GM13977 (cell line): ENCODE results near the gene DPYSL4.

ENCODE experiments used
- DNase-seq: peaks from one replicate; pipeline ENCODE4 v3.0.0; 2012; ENCODE audit warnings: low spot score
- in situ Hi-C: fragments of 300-500 bp; cut with MboI; formaldehyde crosslinking; loops from one replicate; pipeline ENCODE4 v1.12.0; 2022; ENCODE audit warnings: low sequenced_read_pairs, low pct_unique_long_range_greater_than_20kb, mixed read lengths, inconsistent platforms; ENCODE audit not compliant: unreplicated experiment
- TF ChIP-seq, protein P1 (sequence below): IDR thresholded peaks from 2 replicates; pipeline ENCODE4 v1.5.1; 2012; ENCODE audit warnings: mild to moderate bottlenecking, control low read depth; ENCODE audit not compliant: insufficient read depth; ENCODE audit errors: extremely low read depth, missing control alignments

DPYSL4 gene

GRCh38 chr10:132178046-132178445, 8.7 kb upstream of the DPYSL4 start:
- in situ Hi-C loops, result no loop called here
- DNase-seq, result no peak
- TF ChIP-seq, protein P1, sequence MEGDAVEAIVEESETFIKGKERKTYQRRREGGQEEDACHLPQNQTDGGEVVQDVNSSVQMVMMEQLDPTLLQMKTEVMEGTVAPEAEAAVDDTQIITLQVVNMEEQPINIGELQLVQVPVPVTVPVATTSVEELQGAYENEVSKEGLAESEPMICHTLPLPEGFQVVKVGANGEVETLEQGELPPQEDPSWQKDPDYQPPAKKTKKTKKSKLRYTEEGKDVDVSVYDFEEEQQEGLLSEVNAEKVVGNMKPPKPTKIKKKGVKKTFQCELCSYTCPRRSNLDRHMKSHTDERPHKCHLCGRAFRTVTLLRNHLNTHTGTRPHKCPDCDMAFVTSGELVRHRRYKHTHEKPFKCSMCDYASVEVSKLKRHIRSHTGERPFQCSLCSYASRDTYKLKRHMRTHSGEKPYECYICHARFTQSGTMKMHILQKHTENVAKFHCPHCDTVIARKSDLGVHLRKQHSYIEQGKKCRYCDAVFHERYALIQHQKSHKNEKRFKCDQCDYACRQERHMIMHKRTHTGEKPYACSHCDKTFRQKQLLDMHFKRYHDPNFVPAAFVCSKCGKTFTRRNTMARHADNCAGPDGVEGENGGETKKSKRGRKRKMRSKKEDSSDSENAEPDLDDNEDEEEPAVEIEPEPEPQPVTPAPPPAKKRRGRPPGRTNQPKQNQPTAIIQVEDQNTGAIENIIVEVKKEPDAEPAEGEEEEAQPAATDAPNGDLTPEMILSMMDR, result no peak

DNA sequence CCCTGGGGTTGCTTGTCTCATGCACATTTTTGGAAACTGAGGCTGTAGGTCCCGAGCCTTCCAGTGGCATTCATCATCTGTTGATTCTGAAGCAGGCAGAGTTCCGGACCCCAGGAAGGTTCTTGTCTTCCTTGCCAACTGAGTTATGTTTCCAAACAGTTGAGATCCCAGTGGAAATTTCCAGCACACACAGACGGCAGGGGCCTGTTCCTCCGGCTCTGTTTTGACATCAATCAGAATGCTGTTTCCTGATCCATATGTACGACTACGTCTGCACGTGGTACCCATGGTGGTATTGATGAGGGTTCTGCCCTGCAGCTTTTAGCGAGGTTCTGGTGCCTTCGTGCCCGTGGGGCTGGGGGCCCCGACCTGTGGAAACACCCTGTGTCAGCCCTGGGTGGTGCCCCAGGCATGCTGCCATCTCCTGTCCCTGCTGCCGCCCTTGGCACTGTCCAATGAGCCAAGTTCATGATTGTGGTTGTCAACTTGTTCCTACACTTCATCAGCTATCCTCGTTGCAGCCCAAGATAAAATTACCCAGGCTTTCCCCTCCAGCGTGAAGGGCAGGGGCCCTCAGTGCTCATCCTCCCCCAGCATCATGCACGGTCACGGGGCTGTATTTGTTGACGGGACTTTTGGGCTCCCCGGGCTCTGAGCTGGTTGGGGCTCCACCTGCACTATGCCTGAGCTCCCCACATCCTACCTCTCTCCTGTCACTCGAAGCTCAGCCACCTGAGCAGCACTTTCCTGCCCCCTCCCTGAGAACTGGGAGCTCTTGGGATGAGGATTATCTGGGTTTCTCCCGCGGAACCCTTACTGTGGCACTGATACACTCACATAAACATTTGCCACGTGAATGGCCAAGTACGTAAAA, 7.8 kb upstream of the DPYSL4 start:
- no peak for DNase-seq
- in situ Hi-C loops, result no loop called here
- TF ChIP-seq, protein P1, result no peak

DNA sequence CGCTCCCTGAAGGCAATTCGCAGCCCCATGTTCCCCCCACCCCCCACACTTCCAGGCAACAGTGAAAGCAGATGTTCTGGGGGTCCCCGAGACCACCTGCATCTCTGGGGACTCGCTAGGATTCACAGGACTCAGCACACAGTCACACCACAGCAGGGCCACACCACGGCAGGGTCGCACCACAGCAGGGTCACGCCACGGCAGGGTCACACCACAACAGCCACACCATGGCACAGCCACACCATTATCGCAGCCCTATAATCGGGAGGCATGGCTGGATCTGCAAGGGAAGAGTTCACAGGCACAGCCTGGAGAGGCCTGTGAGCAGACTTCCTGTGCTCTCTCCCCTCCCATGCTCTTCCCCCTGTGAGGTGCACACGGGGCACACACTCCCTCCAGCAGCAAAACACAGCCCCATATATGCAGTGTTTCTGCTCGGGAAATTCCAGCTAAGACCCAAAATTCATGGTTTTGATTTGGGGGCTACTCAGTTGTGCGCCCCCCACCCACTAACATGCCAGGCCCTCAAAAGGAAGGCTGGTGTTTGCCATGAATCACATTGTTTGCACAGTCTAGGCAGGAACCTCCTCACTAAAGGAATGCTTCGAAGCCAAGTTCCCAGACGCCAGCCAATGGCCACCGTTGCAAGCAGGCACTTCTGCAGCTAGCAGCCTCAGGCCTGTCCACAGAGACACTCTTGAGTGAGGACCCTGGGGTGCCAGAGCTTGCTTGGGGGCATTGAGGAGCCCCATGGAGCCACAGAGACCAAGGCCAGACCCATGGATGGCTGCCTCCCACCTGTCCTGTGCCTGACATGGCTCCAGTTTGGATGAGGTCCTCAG, 7.0 kb upstream of the DPYSL4 start:
- no peak for DNase-seq
- in situ Hi-C loops, result no loop called here

GRCh38 chr10:132180736-132181135, 6.0 kb upstream of the DPYSL4 start:
- in situ Hi-C loops, result no loop called here
- no peak for DNase-seq
- TF ChIP-seq, protein P1, result no peak

More for the DNA sequence above, 7.0 kb upstream of the DPYSL4 start:
- TF ChIP-seq, protein P1, result no peak

DNA sequence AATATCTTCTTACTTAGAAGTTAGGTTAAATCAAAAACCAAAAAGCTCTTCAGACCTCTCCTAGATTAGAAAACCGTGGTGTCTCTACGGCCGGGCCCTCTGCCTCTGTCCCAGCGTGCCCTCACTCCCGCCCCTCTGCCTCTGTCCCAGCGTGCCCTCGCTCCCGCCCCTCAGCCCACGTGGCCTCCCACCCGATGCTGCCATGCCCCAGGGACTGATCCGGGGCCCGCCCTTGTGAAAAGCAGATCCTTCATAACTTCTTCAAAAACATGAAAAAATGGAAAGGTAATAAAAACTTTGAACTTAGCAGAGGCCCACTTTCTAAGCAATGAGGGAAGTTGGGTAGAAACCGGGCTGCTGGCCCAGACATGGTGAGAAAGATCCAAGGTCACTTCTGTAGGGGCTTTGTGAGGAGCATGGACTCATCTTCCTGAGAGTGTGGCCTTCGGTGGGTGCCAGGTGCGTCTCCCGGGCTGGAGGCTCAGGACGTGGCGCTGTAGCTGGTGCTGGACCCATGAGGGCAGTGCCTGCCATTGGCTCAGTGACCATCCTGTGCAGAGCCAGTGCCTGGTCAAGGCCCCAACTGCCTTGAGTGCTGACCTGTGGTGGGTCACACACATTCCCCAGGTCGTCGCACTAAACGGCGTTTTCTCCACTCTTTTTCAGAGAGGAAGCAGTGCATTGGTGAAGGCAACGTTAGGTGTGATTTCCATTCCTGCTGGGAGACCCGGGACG, 4.9 kb upstream of the DPYSL4 start:
- in situ Hi-C loops, result no loop called here
- no peak for DNase-seq
- TF ChIP-seq, protein P1, result no peak

- TF ChIP-seq, protein P1, result no peak
- DNase-seq, result no peak
- in situ Hi-C loops, result no loop called here
These were observed 4.2 kb upstream of the DPYSL4 start for GRCh38 chr10:132182591-132182990.
